HepG2 (cell line): ENCODE data around the gene RAB42. TPM values are rescaled to one million over a fixed set of nuclear protein-coding genes. Genes with fewer than 3 reads are reported as not detected.
A peak's percentile ranks its signal among the peaks of the same experiment; 100 is the strongest.

ENCODE experiments used
- ATAC-seq: fragments of 200-7000 bp; cut with Tn5 transposase; 3 replicates; pipeline ENCODE4 v1.9.1; 2020; ENCODE audit warnings: mild to moderate bottlenecking, moderate library complexity
- BruUV-seq: library from RNA; stranded (reverse); fragments of 400-500 nt; replicated peaks from 2 replicates; lab custom pipeline; 2021; lab: Mats Ljungman, UMichigan
- CTCF ChIA-PET: fragments of 300-600 bp; formaldehyde crosslinking; extraction: SDS; loops from one replicate; lab custom pipeline; 2021; ENCODE audit warnings: low total read pairs, inconsistent platforms, low intra/inter-chr PET ratio; lab: Yijun Ruan, JAX
- POLR2A ChIA-PET: fragments of 350-600 bp; sonication (Branson Sonifier 250); formaldehyde crosslinking; loops from one replicate; lab custom pipeline; 2020; ENCODE audit warnings: antibody characterized with exemption, inconsistent platforms; lab: Yijun Ruan, JAX
- DNase-seq: peaks from one replicate; pipeline ENCODE4 v3.0.0-alpha.2; 2015; ENCODE audit warnings: low spot score
- FAIRE-seq: peaks from 3 replicates; lab custom pipeline; 2011; peaks lifted over from hg19 to GRCh38; lab: Jason Lieb, UNC
- H2AFZ ChIP-seq: one replicate; pipeline ENCODE4 v1.6.1; 2011; ENCODE audit warnings: low read length, inconsistent platforms
- H3K27ac ChIP-seq: fragments of 300-600 bp; 3 replicates; pipeline ENCODE4 v1.8.0; 2011; ENCODE audit warnings: mixed run types, mild to moderate bottlenecking, mixed read lengths, low read length, inconsistent platforms; ENCODE audit not compliant: insufficient read depth; ENCODE audit errors: extremely low read length
- H3K27me3 ChIP-seq, 2 experiments: fragments of 200-600 bp in 1 of 2; 2 replicates in 1 of 2; 3 replicates in 1 of 2; pipeline versions ENCODE4 v1.6.0 to v1.8.0; 2011; ENCODE audit warnings: low read length in 2 of 2, mild to moderate bottlenecking in 2 of 2, moderate library complexity in 2 of 2, inconsistent platforms in 1 of 2; ENCODE audit not compliant: insufficient read depth in 2 of 2, control insufficient read depth in 1 of 2
- H3K36me3 ChIP-seq, 2 experiments: fragments of 200-600 bp in 1 of 2; replicated peaks in 1 of 2; 2 replicates in 1 of 2; 3 replicates in 1 of 2; pipeline versions ENCODE4 v1.5.1 to v1.8.0; 2011; ENCODE audit warnings: low read length in 2 of 2, inconsistent platforms in 1 of 2; ENCODE audit not compliant: insufficient read depth in 2 of 2, control insufficient read depth in 1 of 2
- H3K4me1 ChIP-seq: 2 replicates; pipeline ENCODE4 v1.5.1; 2012; ENCODE audit warnings: low read length, inconsistent platforms; ENCODE audit not compliant: insufficient read depth
- H3K4me2 ChIP-seq: 2 replicates; pipeline ENCODE4 v1.6.0; 2011; ENCODE audit warnings: low read depth, low read length, inconsistent platforms
- H3K4me3 ChIP-seq, 3 experiments: fragments of 200-600 bp in 1 of 3; sonication (generic), shearing (Covaris generic) in 1 of 3; replicated peaks in 1 of 3; 2 replicates each; pipeline ENCODE4 v1.5.1; 2011 to 2016; ENCODE audit warnings: low read length in 3 of 3, inconsistent platforms in 2 of 3, low read depth in 2 of 3, mild to moderate bottlenecking in 2 of 3, control low read depth in 1 of 3, mixed read lengths in 1 of 3; ENCODE audit not compliant: insufficient read depth in 1 of 3
- H3K79me2 ChIP-seq: one replicate; pipeline ENCODE4 v1.6.1; 2011; ENCODE audit warnings: low read length, inconsistent platforms; ENCODE audit not compliant: insufficient read depth
- H3K9ac ChIP-seq: 2 replicates; pipeline ENCODE4 v1.6.0; 2011; ENCODE audit warnings: mild to moderate bottlenecking, low read depth, low read length, inconsistent platforms; ENCODE audit not compliant: insufficient read depth
- H3K9me3 ChIP-seq: 2 replicates; pipeline ENCODE4 v1.5.1; 2012; ENCODE audit warnings: mild to moderate bottlenecking, low read length
- H4K20me1 ChIP-seq: 2 replicates; pipeline ENCODE4 v1.6.0; 2011; ENCODE audit warnings: inconsistent platforms, mild to moderate bottlenecking, low read length, moderate library complexity; ENCODE audit not compliant: insufficient read depth
- RAD21 ChIP-seq: fragments of 450-650 bp; formaldehyde crosslinking; IDR thresholded peaks from 2 replicates; pipeline ENCODE4 v1.5.0; 2020; ENCODE audit warnings: mild to moderate bottlenecking
- RELA ChIP-seq: sonication (generic); formaldehyde crosslinking; IDR thresholded peaks from 2 replicates; pipeline ENCODE4 v1.4.0; 2020; ENCODE audit warnings: missing genetic modification reagents
- SMC3 ChIP-seq: IDR thresholded peaks from 2 replicates; pipeline ENCODE4 v1.6.1; 2011; ENCODE audit warnings: low read length, improper control_type of control experiment
- STAG1 ChIP-seq: sonication (generic); formaldehyde crosslinking; IDR thresholded peaks from 2 replicates; pipeline ENCODE4 v1.4.0; 2020; ENCODE audit warnings: missing genetic modification reagents
- TEAD3 ChIP-seq: optimal IDR thresholded peaks from 2 replicates; pipeline ENCODE3; 2016; ENCODE audit warnings: borderline replicate concordance
- WGBS: methylation state at CpG from one replicate; pipeline ENCODE4 v1.1.6; 2017; ENCODE audit warnings: low lambda C conversion rate; 5-methylcytosine and 5-hydroxymethylcytosine counted together
- in situ Hi-C: cut with HindIII; loops from 2 replicates; pipeline ENCODE4 v1.10.0; 2017; ENCODE audit warnings: low pct_unique_long_range_greater_than_20kb; ENCODE audit not compliant: extremely low pct_ligation_motif_present
- intact Hi-C: fragments of 100-400 bp; cut with micrococcal nuclease; formaldehyde crosslinking; loops from one replicate; pipeline ENCODE4 v1.10.0; 2022; ENCODE audit not compliant: unreplicated experiment
- polyA plus RNA-seq, 8 experiments: library from polyadenylated mRNA; depleted of rRNA in 3 of 8; stranded (reverse) in 7 of 8; unstranded in 1 of 8; fragments of >200 nt; fragmentation: Illumina TruSeq in 4 of 8; extraction: Trizol in 4 of 8; gene quantifications; 2 replicates each; pipeline versions ENCODE4 v1.2.1 to v1.2.3, GENCODE V29; 2011 to 2016; ENCODE audit warnings: low read depth in 4 of 8, missing spikeins in 1 of 8, mixed read lengths in 1 of 8; ENCODE audit not compliant: insufficient read depth in 1 of 8
- total RNA-seq, 5 experiments: library from RNA; depleted of rRNA; stranded (reverse); fragments of >200 nt; fragmentation: Illumina TruSeq; extraction: Trizol; gene quantifications; 2 replicates each; pipeline ENCODE4 v1.2.3, GENCODE V29; 2016; ENCODE audit warnings: low read depth in 1 of 5
- TF ChIP-seq, protein P1 (sequence below): sonication (generic); formaldehyde crosslinking; IDR thresholded peaks from 2 replicates; pipeline ENCODE4 v1.8.0; 2023; ENCODE audit warnings: mild to moderate bottlenecking, missing genetic modification reagents
- TF ChIP-seq, protein P2 (sequence below): sonication (generic); formaldehyde crosslinking; IDR thresholded peaks from 2 replicates; pipeline ENCODE4 v1.8.1; 2023; ENCODE audit warnings: mild to moderate bottlenecking, missing genetic modification reagents, borderline replicate concordance
- TF ChIP-seq, protein P3 (sequence below): sonication (generic); formaldehyde crosslinking; IDR thresholded peaks from 2 replicates; pipeline ENCODE4 v1.5.0; 2020; ENCODE audit warnings: mild to moderate bottlenecking, missing genetic modification reagents, moderate library complexity

Gene RAB42
- total and polyA plus RNA-seq, 2 of the 13 experiments (the other 11 are each of a cell fraction or from before 2014, with no cell fraction given), result 10.4 to 166 TPM

DNA sequence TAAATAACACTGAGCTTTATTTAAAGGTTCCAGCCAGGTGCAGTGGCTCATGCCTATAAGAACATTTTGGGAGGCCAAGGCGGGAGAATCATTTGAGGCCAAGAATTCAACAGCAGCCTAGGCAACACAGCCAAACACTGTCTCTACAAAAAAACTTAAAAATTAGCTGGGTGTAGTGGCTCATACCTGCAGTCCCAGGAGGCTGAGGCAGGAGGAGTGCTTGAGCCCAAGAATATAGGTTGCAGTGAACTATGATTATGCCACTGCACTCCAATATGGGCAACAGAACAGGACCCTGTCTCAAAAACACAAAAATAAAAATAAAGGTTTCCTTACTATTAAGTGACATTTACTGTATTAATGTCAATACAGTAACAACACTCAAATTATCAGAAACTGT lies 48.7 kb downstream of the RAB42 start:
- 87% methylated on average over 1 of the region's 1 CpG for WGBS
- ATAC-seq, result peak; percentile 45
- H3K4me3 ChIP-seq, result no peak overlapping the region
- no peak overlapping the region for H3K4me2 ChIP-seq
- FAIRE-seq, result peak; percentile 4
- in situ Hi-C loops, result loop anchor here (5.0 kb wide), 1 partner anchor 232 kb away; no protein-coding TSS in a partner anchor
- H3K27me3 ChIP-seq, result no peaks in the 10 kb centered on the region; a peak in 1 of 5 replicates
- H3K79me2 ChIP-seq, result peaks cover 13% of the 10 kb centered on the region
- no peaks in the 10 kb centered on the region for H4K20me1 ChIP-seq
- ChIA-PET CTCF (interaction anchor here (0.6 to 0.7 kb wide), 3 partner anchors 13 to 97 kb away, joined by 3 read pairs; partner anchors contain the start of gene YTHDF2), POLR2A (interaction anchor here (1.1 to 1.3 kb wide), 2 partner anchors 8 to 59 kb away, joined by 5 to 8 read pairs; partner anchors contain the start of gene RNU11)
- H3K9me3 ChIP-seq, result no peaks in the 10 kb centered on the region
- no peak overlapping the region for H3K27ac ChIP-seq
- TF ChIP-seq SMC3, result peak; percentile 68
- peak; percentile 22 for TF ChIP-seq TEAD3 (CRISPR knock-in tag)
- TF ChIP-seq, protein P1, sequence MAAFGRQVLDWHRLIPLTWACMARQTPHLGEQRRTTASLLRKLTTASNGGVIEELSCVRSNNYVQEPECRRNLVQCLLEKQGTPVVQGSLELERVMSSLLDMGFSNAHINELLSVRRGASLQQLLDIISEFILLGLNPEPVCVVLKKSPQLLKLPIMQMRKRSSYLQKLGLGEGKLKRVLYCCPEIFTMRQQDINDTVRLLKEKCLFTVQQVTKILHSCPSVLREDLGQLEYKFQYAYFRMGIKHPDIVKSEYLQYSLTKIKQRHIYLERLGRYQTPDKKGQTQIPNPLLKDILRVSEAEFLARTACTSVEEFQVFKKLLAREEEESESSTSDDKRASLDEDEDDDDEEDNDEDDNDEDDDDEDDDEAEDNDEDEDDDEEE, result no peak
- peak; percentile 21; the same call in 1 of the 2 replicates for TF ChIP-seq RAD21 (CRISPR knock-in tag)
- TF ChIP-seq RELA (CRISPR knock-in tag), result no peak
- peak; percentile 32; the same call in 1 of the 2 replicates for TF ChIP-seq STAG1 (CRISPR knock-in tag)
- TF ChIP-seq, protein P2, sequence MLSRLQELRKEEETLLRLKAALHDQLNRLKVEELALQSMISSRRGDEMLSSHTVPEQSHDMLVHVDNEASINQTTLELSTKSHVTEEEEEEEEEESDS (CRISPR knock-in tag), result no peak
- TF ChIP-seq, protein P3, sequence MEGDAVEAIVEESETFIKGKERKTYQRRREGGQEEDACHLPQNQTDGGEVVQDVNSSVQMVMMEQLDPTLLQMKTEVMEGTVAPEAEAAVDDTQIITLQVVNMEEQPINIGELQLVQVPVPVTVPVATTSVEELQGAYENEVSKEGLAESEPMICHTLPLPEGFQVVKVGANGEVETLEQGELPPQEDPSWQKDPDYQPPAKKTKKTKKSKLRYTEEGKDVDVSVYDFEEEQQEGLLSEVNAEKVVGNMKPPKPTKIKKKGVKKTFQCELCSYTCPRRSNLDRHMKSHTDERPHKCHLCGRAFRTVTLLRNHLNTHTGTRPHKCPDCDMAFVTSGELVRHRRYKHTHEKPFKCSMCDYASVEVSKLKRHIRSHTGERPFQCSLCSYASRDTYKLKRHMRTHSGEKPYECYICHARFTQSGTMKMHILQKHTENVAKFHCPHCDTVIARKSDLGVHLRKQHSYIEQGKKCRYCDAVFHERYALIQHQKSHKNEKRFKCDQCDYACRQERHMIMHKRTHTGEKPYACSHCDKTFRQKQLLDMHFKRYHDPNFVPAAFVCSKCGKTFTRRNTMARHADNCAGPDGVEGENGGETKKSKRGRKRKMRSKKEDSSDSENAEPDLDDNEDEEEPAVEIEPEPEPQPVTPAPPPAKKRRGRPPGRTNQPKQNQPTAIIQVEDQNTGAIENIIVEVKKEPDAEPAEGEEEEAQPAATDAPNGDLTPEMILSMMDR (CRISPR knock-in tag), result peak; percentile 41
- BruUV-seq, result no TSS peak
- intact Hi-C loops, result loop anchor here (5.0 to 10.0 kb wide), 3 partner anchors 117 to 544 kb away; partner anchors contain the start of gene SRSF4
- no peak overlapping the region for H2AFZ ChIP-seq
- H3K9ac ChIP-seq, result no peak overlapping the region
- DNase-seq, result peak; percentile 50
- no peaks in the 10 kb centered on the region for H3K36me3 ChIP-seq
- peaks cover 34% of the 10 kb centered on the region for H3K4me1 ChIP-seq
